GOT3 (cell line): ENCODE measurements around the gene C13orf46.
"Not testable (repeated sequence)": the region's sequence is repeated elsewhere in the genome, so short reads cannot be mapped to it uniquely, and the experiment has no call there.

Experiments
- DNase-seq: peaks from one replicate; lab custom pipeline; 2025; ENCODE audit warnings: mixed read lengths; lab: John Stamatoyannopoulos, UW

The C13orf46 gene

GRCh38 chr13:113923376-113924063 lies 50.4 kb downstream of the C13orf46 start:
- no peak for DNase-seq

GRCh38 chr13:113922412-113923118 lies 51.3 kb downstream of the C13orf46 start:
- DNase-seq, result no peak

GRCh38 chr13:113921763-113922162 lies 52.1 kb downstream of the C13orf46 start:
- DNase-seq, result no peak

- no peak for DNase-seq
Measured at GRCh38 chr13:113920606-113921286, 53.1 kb downstream of the C13orf46 start.

- DNase-seq, result no peak
Measured at GRCh38 chr13:113919761-113920559, 53.9 kb downstream of the C13orf46 start.

- DNase-seq, result no peak
Measured at GRCh38 chr13:113918981-113919701, 54.7 kb downstream of the C13orf46 start.

- no peak for DNase-seq
Measured at GRCh38 chr13:113918580-113918979, 55.3 kb downstream of the C13orf46 start.

- no peak for DNase-seq
Measured at GRCh38 chr13:113917594-113918371, 56.1 kb downstream of the C13orf46 start.

GRCh38 chr13:113917096-113917495 lies 56.8 kb downstream of the C13orf46 start:
- no peak for DNase-seq

- DNase-seq, result no peak
Measured at GRCh38 chr13:113916330-113916815, 57.5 kb downstream of the C13orf46 start.

- DNase-seq, result no peak
Measured at GRCh38 chr13:113915786-113916329, 58.0 kb downstream of the C13orf46 start.

GRCh38 chr13:113915012-113915763 lies 58.7 kb downstream of the C13orf46 start:
- no peak for DNase-seq

GRCh38 chr13:113914333-113915011 lies 59.4 kb downstream of the C13orf46 start:
- no peak for DNase-seq

GRCh38 chr13:113913838-113914237 lies 60.0 kb downstream of the C13orf46 start:
- not testable (repeated sequence) for DNase-seq

GRCh38 chr13:113913408-113913807 lies 60.5 kb downstream of the C13orf46 start:
- not testable (repeated sequence) for DNase-seq

- no peak for DNase-seq
Measured at GRCh38 chr13:113912596-113912995, 61.3 kb downstream of the C13orf46 start.

GRCh38 chr13:113907635-113908617 lies 66.0 kb downstream of the C13orf46 start:
- DNase-seq, result no peak

- no peak for DNase-seq
Measured at GRCh38 chr13:113906571-113906970, 67.3 kb downstream of the C13orf46 start.
